ENCODE measurements around the gene SLC2A6. TPM values are rescaled to one million over a fixed set of nuclear protein-coding genes. Genes with fewer than 3 reads are reported as not detected.

Gene SLC2A6
- total RNA-seq, 1 donor from 2014 or later, result 4.0 TPM

DNA sequence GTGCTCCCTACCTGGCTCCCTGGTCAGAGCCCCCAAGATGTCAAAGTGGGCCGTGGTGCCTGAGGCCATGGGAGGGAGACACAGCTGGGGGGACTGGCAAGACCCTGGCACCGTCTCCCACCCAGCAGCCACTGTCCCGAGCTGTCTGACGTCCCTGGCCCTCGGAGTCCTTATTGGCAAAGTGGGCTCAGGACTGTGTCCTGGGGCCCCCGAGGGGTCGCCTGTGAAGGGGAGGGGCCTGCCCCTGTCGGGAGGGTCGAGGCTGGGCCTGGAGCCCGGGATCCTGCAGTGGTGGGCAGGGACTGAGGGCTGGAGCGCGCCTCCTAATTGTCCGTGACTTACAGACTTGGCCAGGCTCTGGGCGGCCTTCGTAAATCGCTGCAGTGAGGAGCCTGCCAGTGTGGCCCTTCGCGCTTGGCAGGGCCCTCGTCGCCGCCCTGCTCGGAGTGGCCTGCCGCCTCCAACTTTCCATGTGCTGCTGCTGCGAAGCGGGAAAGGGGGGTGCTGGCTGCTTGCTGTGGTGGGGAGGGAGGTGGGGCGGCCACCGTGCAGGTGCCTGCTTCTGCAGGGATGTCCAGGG lies 32.1 kb upstream of the SLC2A6 start:
- no peaks in the 10 kb centered on the region for H3K9me3 Mint-ChIP-seq
- peaks cover 6% of the 10 kb centered on the region for H3K4me1 Mint-ChIP-seq
- H3K27ac Mint-ChIP-seq, result no peak overlapping the region
- no peak overlapping the region for H3K4me3 Mint-ChIP-seq
- intact Hi-C loops (cut with micrococcal nuclease), result no loop called here
- H3K36me3 Mint-ChIP-seq (ENCODE audit: low read depth), result no peaks in the 10 kb centered on the region
- no peaks in the 10 kb centered on the region for H3K27me3 Mint-ChIP-seq
- no peak for DNase-seq

GRCh38 chr9:133509179-133510083 lies 30.5 kb upstream of the SLC2A6 start:
- intact Hi-C loops (cut with micrococcal nuclease), result no loop called here
- peak overlapping the region; percentile 59 for H3K4me3 Mint-ChIP-seq
- DNase-seq, result peak; percentile 64
- no peak overlapping the region for H3K27ac Mint-ChIP-seq
- peaks cover 6% of the 10 kb centered on the region for H3K4me1 Mint-ChIP-seq
- no peaks in the 10 kb centered on the region for H3K9me3 Mint-ChIP-seq
- no peaks in the 10 kb centered on the region for H3K36me3 Mint-ChIP-seq (ENCODE audit: low read depth)
- no peaks in the 10 kb centered on the region for H3K27me3 Mint-ChIP-seq

- Mint-ChIP-seq H3K9me3 (no peaks in the 10 kb centered on the region), H3K36me3 (ENCODE audit: low read depth) (no peaks in the 10 kb centered on the region), H3K4me3 (no peak overlapping the region), H3K27ac (no peak overlapping the region), H3K27me3 (peaks cover 6% of the 10 kb centered on the region), H3K4me1 (peaks cover 6% of the 10 kb centered on the region)
- intact Hi-C loops (cut with micrococcal nuclease), result no loop called here
- no peak for DNase-seq
Measured at GRCh38 chr9:133508046-133508445, 29.1 kb upstream of the SLC2A6 start.

DNA sequence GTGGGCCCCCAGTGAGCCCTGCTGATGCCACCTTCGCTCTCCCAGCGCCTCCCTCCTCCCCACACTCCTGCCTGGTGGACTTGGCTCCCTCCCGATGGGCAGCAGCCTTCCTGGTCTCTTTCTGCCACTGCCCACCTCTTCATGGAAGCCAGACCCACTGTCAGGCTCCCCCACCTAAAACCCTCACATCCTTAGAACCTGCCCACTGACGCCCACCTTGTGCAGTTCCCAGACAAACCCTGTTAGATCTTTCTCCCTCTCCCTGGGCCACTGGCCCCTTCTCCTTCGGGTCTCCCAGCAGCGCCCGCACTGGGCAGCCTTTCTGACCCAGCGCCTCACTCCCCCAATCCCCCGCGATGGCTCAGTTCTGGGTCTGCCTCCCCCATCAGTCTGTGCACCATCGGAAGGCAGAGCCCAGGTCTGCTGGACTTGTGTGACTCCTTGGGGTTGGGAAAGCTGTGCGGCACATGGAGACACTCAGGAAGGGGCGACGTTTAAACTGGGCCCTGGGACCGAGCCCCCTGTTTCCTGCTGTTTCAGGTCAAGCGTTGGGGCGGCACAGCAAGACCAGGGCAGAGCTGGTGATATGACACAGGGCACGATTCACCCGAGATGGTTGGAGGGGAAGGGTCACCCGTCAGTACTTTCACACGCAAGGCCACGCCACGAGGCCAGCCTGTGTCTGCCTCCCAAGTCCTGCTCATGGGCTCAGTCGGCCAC lies 28.5 kb upstream of the SLC2A6 start:
- Mint-ChIP-seq H3K4me1 (peaks cover 6% of the 10 kb centered on the region), H3K9me3 (peaks cover 5% of the 10 kb centered on the region), H3K36me3 (ENCODE audit: low read depth) (no peaks in the 10 kb centered on the region), H3K27me3 (peaks cover 6% of the 10 kb centered on the region), H3K4me3 (no peak overlapping the region), H3K27ac (no peak overlapping the region)
- intact Hi-C loops (cut with micrococcal nuclease), result no loop called here
- no peak for DNase-seq

DNA sequence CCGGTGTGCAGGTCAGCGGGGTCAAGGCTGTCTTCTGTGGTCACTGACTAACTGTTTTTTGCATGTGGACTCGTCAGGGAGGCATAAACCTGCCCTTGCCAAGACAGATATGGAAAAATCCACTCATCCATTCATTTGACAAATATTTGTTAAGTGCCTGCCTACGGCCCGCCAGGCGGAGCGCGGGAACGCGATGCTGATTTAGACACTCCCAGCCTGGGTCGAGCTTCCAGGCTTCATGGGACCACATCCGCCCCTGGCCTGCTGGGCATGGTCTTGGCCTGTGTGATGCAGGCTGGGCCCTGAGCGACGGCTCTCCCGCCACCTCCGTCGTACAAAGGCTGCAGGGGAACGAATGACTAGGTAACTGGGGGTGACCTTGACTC lies 27.7 kb upstream of the SLC2A6 start:
- intact Hi-C loops (cut with micrococcal nuclease), result no loop called here
- Mint-ChIP-seq H3K9me3 (peaks cover 11% of the 10 kb centered on the region), H3K4me3 (no peak overlapping the region), H3K36me3 (ENCODE audit: low read depth) (no peaks in the 10 kb centered on the region), H3K27ac (no peak overlapping the region), H3K27me3 (peaks cover 6% of the 10 kb centered on the region), H3K4me1 (peaks cover 6% of the 10 kb centered on the region)
- DNase-seq, result no peak

GRCh38 chr9:133505901-133506652 lies 27.2 kb upstream of the SLC2A6 start:
- no peaks in the 10 kb centered on the region for H3K36me3 Mint-ChIP-seq (ENCODE audit: low read depth)
- intact Hi-C loops (cut with micrococcal nuclease), result no loop called here
- no peak for DNase-seq
- no peak overlapping the region for H3K4me3 Mint-ChIP-seq
- peaks cover 6% of the 10 kb centered on the region for H3K27me3 Mint-ChIP-seq
- H3K27ac Mint-ChIP-seq, result no peak overlapping the region
- peaks cover 16% of the 10 kb centered on the region for H3K9me3 Mint-ChIP-seq
- peaks cover 6% of the 10 kb centered on the region for H3K4me1 Mint-ChIP-seq

GRCh38 chr9:133505186-133505830 lies 26.4 kb upstream of the SLC2A6 start:
- Mint-ChIP-seq H3K36me3 (ENCODE audit: low read depth) (no peaks in the 10 kb centered on the region), H3K27ac (no peak overlapping the region)
- no peak for DNase-seq

GRCh38 chr9:133502112-133502511 lies 23.2 kb upstream of the SLC2A6 start:
- H3K9me3 Mint-ChIP-seq, result peaks cover 20% of the 10 kb centered on the region
- H3K36me3 Mint-ChIP-seq (ENCODE audit: low read depth), result no peaks in the 10 kb centered on the region
- H3K4me3 Mint-ChIP-seq, result no peak overlapping the region
- no peak for DNase-seq
- intact Hi-C loops (cut with micrococcal nuclease), result no loop called here
- H3K27me3 Mint-ChIP-seq, result peaks cover 6% of the 10 kb centered on the region
- H3K4me1 Mint-ChIP-seq, result no peaks in the 10 kb centered on the region
- no peak overlapping the region for H3K27ac Mint-ChIP-seq

More at GRCh38 chr9:133505186-133505830, 26.4 kb upstream of the SLC2A6 start:
- peaks cover 20% of the 10 kb centered on the region for H3K9me3 Mint-ChIP-seq
- H3K4me1 Mint-ChIP-seq, result peaks cover 6% of the 10 kb centered on the region
- intact Hi-C loops (cut with micrococcal nuclease), result no loop called here
- peaks cover 6% of the 10 kb centered on the region for H3K27me3 Mint-ChIP-seq
- no peak overlapping the region for H3K4me3 Mint-ChIP-seq

DNA sequence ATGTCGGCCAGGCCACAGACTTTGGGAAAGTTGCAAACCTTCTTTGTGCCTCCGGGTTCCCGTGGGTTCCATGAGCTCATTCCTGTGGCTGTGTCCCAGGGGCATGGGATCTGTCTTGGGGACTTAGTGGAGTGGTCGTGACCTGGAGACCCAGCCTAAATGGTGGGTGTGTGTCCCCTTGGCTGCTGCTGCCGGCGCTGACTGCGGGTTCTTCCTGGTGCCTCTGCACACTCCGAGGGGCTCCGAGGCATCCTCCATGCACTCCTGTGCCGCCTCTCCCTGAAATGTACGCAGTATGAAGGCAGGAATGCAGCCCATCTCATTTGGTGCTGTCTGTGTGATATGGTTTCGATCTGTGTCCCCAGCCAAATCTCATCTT lies 21.0 kb upstream of the SLC2A6 start:
- no peaks in the 10 kb centered on the region for H3K36me3 Mint-ChIP-seq (ENCODE audit: low read depth)
- no peak overlapping the region for H3K27ac Mint-ChIP-seq
- intact Hi-C loops (cut with micrococcal nuclease), result no loop called here
- H3K27me3 Mint-ChIP-seq, result peaks cover 6% of the 10 kb centered on the region
- DNase-seq, result no peak
- H3K4me1 Mint-ChIP-seq, result no peaks in the 10 kb centered on the region
- H3K4me3 Mint-ChIP-seq, result no peak overlapping the region
- H3K9me3 Mint-ChIP-seq, result peaks cover 20% of the 10 kb centered on the region

- H3K27ac Mint-ChIP-seq, result no peak overlapping the region
- intact Hi-C loops (cut with micrococcal nuclease), result no loop called here
- no peak overlapping the region for H3K4me3 Mint-ChIP-seq
- DNase-seq, result no peak
- no peaks in the 10 kb centered on the region for H3K36me3 Mint-ChIP-seq (ENCODE audit: low read depth)
- peaks cover 6% of the 10 kb centered on the region for H3K27me3 Mint-ChIP-seq
- H3K9me3 Mint-ChIP-seq, result peaks cover 20% of the 10 kb centered on the region
- no peaks in the 10 kb centered on the region for H3K4me1 Mint-ChIP-seq
Measured at GRCh38 chr9:133499132-133499891, 20.4 kb upstream of the SLC2A6 start.

- intact Hi-C loops (cut with micrococcal nuclease), result no loop called here
- Mint-ChIP-seq H3K36me3 (ENCODE audit: low read depth) (no peaks in the 10 kb centered on the region), H3K27me3 (no peaks in the 10 kb centered on the region), H3K27ac (no peak overlapping the region), H3K4me3 (no peak overlapping the region), H3K4me1 (no peaks in the 10 kb centered on the region), H3K9me3 (peaks cover 13% of the 10 kb centered on the region)
- DNase-seq, result no peak
Measured at GRCh38 chr9:133496861-133497842, 18.3 kb upstream of the SLC2A6 start.

Measured in activated CD4-positive, alpha-beta T cell treated with anti-CD3 and anti-CD28 coated beads, Interleukin-2, amount 10 ng/mL, durations not matched to agents 24 days and 14 days (primary cell).